Measurements from ENCODE around the gene GINS2. TPM values are rescaled to one million over a fixed set of nuclear protein-coding genes. Genes with fewer than 3 reads are reported as not detected.

Gene GINS2
- total and polyA plus RNA-seq, 8 donors, result 0.37 to 1.9 (median 0.79) TPM

GRCh38 chr16:85722128-85722893 is 33.6 kb upstream of the GINS2 start:
- H3K4me1 ChIP-seq, result no peaks in the 10 kb centered on the region
- no peaks in the 10 kb centered on the region for H3K36me3 ChIP-seq
- FAIRE-seq, result no peak
- intact Hi-C loops (cut with DNase I), result loop anchor here in 1 of 3 donors (5.0 kb wide), 1 partner anchor 65 kb away; no protein-coding TSS in a partner anchor
- no peak overlapping the region for H3K4me3 ChIP-seq
- TF ChIP-seq CTCF (IDR thresholded peaks at IDR 0.05), result no peak
- WGBS, 2 donors, result 91 to 93% methylated on average over 20 of the region's 20 CpGs
- H3K27ac ChIP-seq, result no peak overlapping the region
- DNase-seq, result no peak
- no peaks in the 10 kb centered on the region for H3K9me3 ChIP-seq
- H3K27me3 ChIP-seq, result no peaks in the 10 kb centered on the region
- no peak for ATAC-seq

- ATAC-seq, result peak in 3 of 4 donors; percentile 49 to 60 (median 54)
- WGBS, 2 donors, result 72 to 74% methylated on average over 4 of the region's 4 CpGs
- intact Hi-C loops (cut with DNase I), result loop anchor here in 1 of 3 donors (5.0 kb wide), 1 partner anchor 63 kb away; no protein-coding TSS in a partner anchor
- no peaks in the 10 kb centered on the region for H3K4me1 ChIP-seq
- H3K27ac ChIP-seq, result no peak overlapping the region
- H3K9me3 ChIP-seq, result no peaks in the 10 kb centered on the region
- DNase-seq, result peak in 2 of 6 donors; percentile 18 to 27
- H3K36me3 ChIP-seq, result no peaks in the 10 kb centered on the region
- no peak for FAIRE-seq
- H3K4me3 ChIP-seq, result no peak overlapping the region
- TF ChIP-seq CTCF (IDR thresholded peaks at IDR 0.05), result no peak
- no peaks in the 10 kb centered on the region for H3K27me3 ChIP-seq
Observed at GRCh38 chr16:85720302-85720637, 31.5 kb upstream of the GINS2 start.

GRCh38 chr16:85719605-85720301 is 31.0 kb upstream of the GINS2 start:
- 73 to 77% methylated on average over 11 of the region's 11 CpGs for WGBS, 2 donors
- Histone ChIP-seq H3K4me3 (no peak overlapping the region), H3K36me3 (no peaks in the 10 kb centered on the region), H3K4me1 (no peaks in the 10 kb centered on the region), H3K27me3 (no peaks in the 10 kb centered on the region), H3K9me3 (no peaks in the 10 kb centered on the region), H3K27ac (no peak overlapping the region)
- intact Hi-C loops (cut with DNase I), result loop anchor here (5.0 to 10.0 kb wide), 3 partner anchors 52 to 445 kb away; no protein-coding TSS in a partner anchor
- DNase-seq, result no peak
- no peak for TF ChIP-seq CTCF (IDR thresholded peaks at IDR 0.05)
- FAIRE-seq, result no peak
- no peak for ATAC-seq

- DNase-seq, result peak in 2 of 6 donors; percentile 26 to 76
- TF ChIP-seq CTCF (IDR thresholded peaks at IDR 0.05), result peak; percentile 30 to 49 (median 36)
- Histone ChIP-seq H3K27ac (no peak overlapping the region), H3K4me1 (no peaks in the 10 kb centered on the region), H3K4me3 (no peak overlapping the region), H3K36me3 (no peaks in the 10 kb centered on the region), H3K9me3 (no peaks in the 10 kb centered on the region), H3K27me3 (no peaks in the 10 kb centered on the region)
- intact Hi-C loops (cut with DNase I), result loop anchor here in 2 of 3 donors (5.0 to 10.0 kb wide), 2 partner anchors 51 to 444 kb away; no protein-coding TSS in a partner anchor
- ATAC-seq, result peak in 3 of 4 donors; percentile 31 to 56 (median 37)
- WGBS, 2 donors, result 31 to 39% methylated on average over 11 of the region's 11 CpGs
- FAIRE-seq, result no peak
Observed at GRCh38 chr16:85718682-85719081, 29.9 kb upstream of the GINS2 start.

Data from pancreas (tissue), 10 donors.